K562 (cell line): ENCODE data around the gene ZMYND8. TPM values are rescaled to one million over a fixed set of nuclear protein-coding genes. Genes with fewer than 3 reads are reported as not detected.

Experiments
- CBFB ChIP-seq: sonication (generic); formaldehyde crosslinking; IDR thresholded peaks from 2 replicates; pipeline ENCODE4 v1.4.0; 2020; ENCODE audit warnings: mild to moderate bottlenecking, missing genetic modification reagents
- DIDO1 ChIP-seq: fragments of 450-650 bp; IDR thresholded peaks from 2 replicates; pipeline ENCODE4 v1.6.1; 2016; ENCODE audit warnings: low read depth, missing biosample characterization, missing genetic modification characterization
- ERF ChIP-seq: fragments of 450-650 bp; formaldehyde crosslinking; IDR thresholded peaks from 2 replicates; pipeline ENCODE4 v1.4.0; 2020; ENCODE audit warnings: mild to moderate bottlenecking, mixed read lengths
- FOXK1 ChIP-seq: sonication (generic); formaldehyde crosslinking; IDR thresholded peaks from 2 replicates; pipeline ENCODE4 v1.8.0; 2022; ENCODE audit warnings: missing genetic modification reagents, mild to moderate bottlenecking, borderline replicate concordance
- LEF1 ChIP-seq: fragments of 450-650 bp; IDR thresholded peaks from 2 replicates; pipeline ENCODE4 v1.6.1; 2016; ENCODE audit warnings: mild to moderate bottlenecking
- NR4A1 ChIP-seq, 2 experiments: fragments of 250-450 bp in 1 of 2; fragments of 450-650 bp in 1 of 2; sonication (Bioruptor Pico) in 1 of 2; IDR thresholded peaks; 2 replicates each; pipeline versions ENCODE4 v1.4.0 to v1.6.1; 2016 to 2020; ENCODE audit warnings: mild to moderate bottlenecking in 2 of 2, missing compliant biosample characterization in 1 of 2, missing genetic modification characterization in 1 of 2, moderate library complexity in 1 of 2
- PHB2 ChIP-seq: fragments of 450-650 bp; IDR thresholded peaks from 2 replicates; pipeline ENCODE4 v1.6.1; 2017; ENCODE audit warnings: low read depth
- POLR2A ChIP-seq: fragments of 450-650 bp; conservative IDR thresholded peaks from 2 replicates; pipeline ENCODE4 v1.6.1; 2016
- RBM15 ChIP-seq: fragments of 200-400 bp; formaldehyde crosslinking; IDR thresholded peaks from 2 replicates; pipeline ENCODE4 v1.6.1; 2018; ENCODE audit warnings: mild to moderate bottlenecking, low read length, moderate library complexity; ENCODE audit not compliant: insufficient read depth
- RFX1 ChIP-seq: fragments of 450-650 bp; IDR thresholded peaks from 2 replicates; pipeline ENCODE4 v1.6.1; 2016; ENCODE audit warnings: mild to moderate bottlenecking, moderate library complexity
- SIN3B ChIP-seq: fragments of 450-650 bp; IDR thresholded peaks from 2 replicates; pipeline ENCODE4 v1.6.1; 2017; ENCODE audit warnings: low read depth, mild to moderate bottlenecking, moderate library complexity
- SMARCA4 ChIP-seq: fragments of 450-650 bp; IDR thresholded peaks from 2 replicates; pipeline ENCODE4 v1.6.1; 2016
- TOE1 ChIP-seq, 2 experiments: fragments of 450-650 bp in 1 of 2; sonication (generic) in 1 of 2; formaldehyde crosslinking in 1 of 2; IDR thresholded peaks; 2 replicates each; pipeline versions ENCODE4 v1.7.1 to v1.8.0; 2016 to 2022; ENCODE audit warnings: borderline replicate concordance in 2 of 2, mild to moderate bottlenecking in 2 of 2, antibody characterized with exemption in 1 of 2, inconsistent platforms in 1 of 2, low read depth in 1 of 2, missing genetic modification reagents in 1 of 2, moderate library complexity in 1 of 2
- TSHZ1 ChIP-seq: fragments of 250-450 bp; sonication (Bioruptor Pico); IDR thresholded peaks from 2 replicates; pipeline ENCODE4 v1.4.0; 2020; ENCODE audit warnings: mild to moderate bottlenecking, moderate library complexity
- ZFPM2 ChIP-seq: fragments of 250-450 bp; sonication (Bioruptor Pico); IDR thresholded peaks from 2 replicates; pipeline ENCODE4 v1.5.1; 2022; ENCODE audit warnings: mild to moderate bottlenecking
- ZNF280A ChIP-seq: fragments of 450-650 bp; IDR thresholded peaks from 2 replicates; pipeline ENCODE4 v1.6.1; 2018; ENCODE audit warnings: mild to moderate bottlenecking, low read depth; ENCODE audit not compliant: partially characterized antibody
- ZNF398 ChIP-seq: fragments of 250-450 bp; sonication (Bioruptor Pico); IDR thresholded peaks from 2 replicates; pipeline ENCODE4 v1.8.0; 2021; ENCODE audit warnings: moderate library complexity, mild to moderate bottlenecking, inconsistent platforms
- polyA plus RNA-seq, 8 experiments: library from polyadenylated mRNA; depleted of rRNA in 4 of 8; stranded (reverse) in 5 of 8; unstranded in 3 of 8; fragments of >200 nt; fragmentation: Nextera tagmentation in 2 of 8; fragmentation: Illumina TruSeq in 1 of 8; extraction: Ambion mirVana in 2 of 8; extraction: Trizol in 1 of 8; gene quantifications; 2 replicates each; pipeline versions ENCODE4 v1.2.1 to v1.2.3, GENCODE V29; 2011 to 2014; ENCODE audit warnings: inconsistent platforms in 1 of 8, missing spikeins in 1 of 8
- total RNA-seq, 7 experiments: library from RNA; depleted of rRNA in 6 of 7; stranded (reverse); fragments of >200 nt in 6 of 7; fragmentation: Illumina TruSeq in 2 of 7; extraction: Trizol in 2 of 7; gene quantifications; 2 replicates each; pipeline versions ENCODE4 v1.2.1 to v1.2.3, GENCODE V29; 2011 to 2021; ENCODE audit warnings: low replicate concordance in 1 of 7
- TF ChIP-seq, protein P1 (sequence below): sonication (generic); formaldehyde crosslinking; IDR thresholded peaks from 2 replicates; pipeline ENCODE4 v1.8.0; 2022; ENCODE audit warnings: mild to moderate bottlenecking, missing genetic modification reagents
- TF ChIP-seq, protein P2 (sequence below): fragments of 250-450 bp; sonication (Bioruptor Pico); IDR thresholded peaks from 2 replicates; pipeline ENCODE4 v1.6.1; 2021; ENCODE audit warnings: mild to moderate bottlenecking

ZMYND8 gene
- total and polyA plus RNA-seq, 9 of the 15 experiments (the other 6 are each of a cell fraction or from before 2014, with no cell fraction given): 31.8 to 148 (median 71.9) TPM

- TF ChIP-seq DIDO1: peak; percentile 21; the same call in 1 of the 2 replicates
- no peak for TF ChIP-seq SIN3B
- no peak for TF ChIP-seq CBFB (CRISPR knock-in tag)
- TF ChIP-seq FOXK1 (CRISPR knock-in tag): no peak
- 0 out of 2 replicates have a peak, but pooled peaks have one; percentile 52 for TF ChIP-seq ERF (CRISPR knock-in tag)
- TF ChIP-seq, protein P1, sequence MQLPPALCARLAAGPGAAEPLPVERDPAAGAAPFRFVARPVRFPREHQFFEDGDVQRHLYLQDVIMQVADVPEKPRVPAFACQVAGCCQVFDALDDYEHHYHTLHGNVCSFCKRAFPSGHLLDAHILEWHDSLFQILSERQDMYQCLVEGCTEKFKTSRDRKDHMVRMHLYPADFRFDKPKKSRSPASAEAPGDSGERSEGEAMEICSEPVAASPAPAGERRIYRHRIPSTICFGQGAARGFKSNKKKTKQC (CRISPR knock-in tag): no peak
- peak; percentile 79 for TF ChIP-seq POLR2A
- peak; percentile 90 for TF ChIP-seq SMARCA4
- TF ChIP-seq, protein P2, sequence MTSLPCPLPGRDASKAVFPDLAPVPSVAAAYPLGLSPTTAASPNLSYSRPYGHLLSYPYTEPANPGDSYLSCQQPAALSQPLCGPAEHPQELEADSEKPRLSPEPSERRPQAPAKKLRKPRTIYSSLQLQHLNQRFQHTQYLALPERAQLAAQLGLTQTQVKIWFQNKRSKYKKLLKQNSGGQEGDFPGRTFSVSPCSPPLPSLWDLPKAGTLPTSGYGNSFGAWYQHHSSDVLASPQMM (CRISPR knock-in tag): no peak
- TF ChIP-seq LEF1: peak; percentile 58; the same call in 1 of the 2 replicates
- peak; percentile 53; the same call in 1 of the 2 replicates for TF ChIP-seq TOE1 (IDR thresholded peaks at IDR 0.05; ENCODE audit: borderline replicate concordance)
- no peak for TF ChIP-seq TOE1 (CRISPR knock-in tag; IDR thresholded peaks at IDR 0.05; ENCODE audit: borderline replicate concordance, low read depth)
- TF ChIP-seq ZFPM2 (CRISPR knock-in tag): 0 out of 2 replicates have a peak, but pooled peaks have one; percentile 6
- TF ChIP-seq TSHZ1 (CRISPR knock-in tag): no peak
- TF ChIP-seq RFX1: no peak
- no peak for TF ChIP-seq ZNF280A
- TF ChIP-seq ZNF398: no peak
- TF ChIP-seq RBM15: no peak
- TF ChIP-seq NR4A1 (CRISPR knock-in tag; IDR thresholded peaks at IDR 0.05): no peak
- no peak for TF ChIP-seq NR4A1 (tag; IDR thresholded peaks at IDR 0.05)
- peak; percentile 75; the same call in 1 of the 2 replicates for TF ChIP-seq PHB2
Observed at GRCh38 chr20:47365023-47365764, 8.7 kb upstream of the ZMYND8 start (continued).
